Measurements from ENCODE around the gene KRTAP15-1.

The KRTAP15-1 gene

GRCh38 chr21:30439975-30440374 is at the start of gene KRTAP15-1:
KRTAP15-1 (plus strand) TSS chr21:30440275; CDS start chr21:30440328, 53 bp downstream.
- DNase-seq: no peak

GRCh38 chr21:30391492-30392025 is 48.5 kb upstream of the KRTAP15-1 start:
- no peak for DNase-seq

GRCh38 chr21:30395731-30396130 is 44.3 kb upstream of the KRTAP15-1 start, which contains the start of gene KRTAP13-1:
KRTAP13-1 (plus strand) TSS chr21:30396031; CDS start chr21:30396087, 56 bp downstream.
- DNase-seq: no peak

- DNase-seq: no peak
These were observed 31.1 kb upstream of the KRTAP15-1 start for GRCh38 chr21:30408782-30409494.

- DNase-seq: no peak
These were observed 24.1 kb upstream of the KRTAP15-1 start for GRCh38 chr21:30415993-30416392.

GRCh38 chr21:30425826-30426225 is 14.2 kb upstream of the KRTAP15-1 start, which contains the start of gene KRTAP13-3:
KRTAP13-3 (minus strand) TSS chr21:30425926; CDS start chr21:30425912, 14 bp downstream.
- DNase-seq: no peak

GRCh38 chr21:30426731-30427130 is 13.3 kb upstream of the KRTAP15-1 start:
- no peak for DNase-seq

GRCh38 chr21:30430170-30430655 is 9.9 kb upstream of the KRTAP15-1 start, which contains the start of gene KRTAP13-4:
KRTAP13-4 (plus strand) TSS chr21:30430220; CDS start chr21:30430276, 56 bp downstream.
- no peak for DNase-seq

GRCh38 chr21:30434033-30434631 is 5.9 kb upstream of the KRTAP15-1 start:
- DNase-seq: no peak

GRCh38 chr21:30437010-30437565 is 3.0 kb upstream of the KRTAP15-1 start:
- DNase-seq: no peak

- DNase-seq: no peak
These were observed 3.2 kb downstream of the KRTAP15-1 start for GRCh38 chr21:30443226-30443625.

GRCh38 chr21:30444204-30444603 is 4.1 kb downstream of the KRTAP15-1 start:
- no peak for DNase-seq

- no peak for DNase-seq
These were observed 7.0 kb downstream of the KRTAP15-1 start for GRCh38 chr21:30447056-30447455.

- DNase-seq: no peak
These were observed 8.4 kb downstream of the KRTAP15-1 start for GRCh38 chr21:30448514-30448913.

- no peak for DNase-seq
These were observed 23.6 kb downstream of the KRTAP15-1 start for GRCh38 chr21:30463713-30464112.

GRCh38 chr21:30468900-30469714 is 29.0 kb downstream of the KRTAP15-1 start:
- DNase-seq: no peak

GRCh38 chr21:30478004-30478403 is 37.9 kb downstream of the KRTAP15-1 start:
- no peak for DNase-seq

GRCh38 chr21:30479259-30479658 is 39.2 kb downstream of the KRTAP15-1 start:
- no peak for DNase-seq

- DNase-seq: no peak
These were observed 40.1 kb downstream of the KRTAP15-1 start, which contains the start of gene KRTAP19-1 for GRCh38 chr21:30480145-30480544. KRTAP19-1 (minus strand) TSS chr21:30480367; CDS start chr21:30480317, 50 bp downstream.

GRCh38 chr21:30482130-30482529 is 42.1 kb downstream of the KRTAP15-1 start:
- no peak for DNase-seq

- no peak for DNase-seq
These were observed 46.1 kb downstream of the KRTAP15-1 start for GRCh38 chr21:30486180-30486579.

- DNase-seq: no peak
These were observed 47.3 kb downstream of the KRTAP15-1 start, which contains the start of gene KRTAP19-2 for GRCh38 chr21:30487336-30487735. KRTAP19-2 (minus strand) TSS chr21:30487436; CDS start chr21:30487348, 88 bp downstream.

All from HCEC 1CT (cell line).